Measurements from ENCODE around the gene PFN4. TPM values are rescaled to one million over a fixed set of nuclear protein-coding genes. Genes with fewer than 3 reads are reported as not detected.
A peak's percentile ranks its signal among the peaks of the same experiment; 100 is the strongest.
"Not testable (repeated sequence)": the region's sequence is repeated elsewhere in the genome, so short reads cannot be mapped to it uniquely, and the experiment has no call there.

The PFN4 gene
- total RNA-seq, result under 1 TPM; 0.29 to 0.72 TPM

- H3K36me3 Mint-ChIP-seq (ENCODE audit: insufficient read depth in 2 of 2), result no peaks in the 10 kb centered on the region
These were observed at the start of gene PFN4, which contains the start of gene FAM228B for GRCh38 chr2:24123195-24123921. PFN4 (minus strand) TSS chr2:24123334; CDS start chr2:24122535, 799 bp downstream. FAM228B (plus strand) TSS chr2:24123469; CDS start chr2:24124362, 893 bp downstream.

GRCh38 chr2:24169023-24169422, 45.9 kb upstream of the PFN4 start:
- ATAC-seq (replicated peaks in 1 of 2) (no peak), DNase-seq (no peak)
- H3K9me3 Mint-ChIP-seq, result no peaks in the 10 kb centered on the region
- H3K27me3 Mint-ChIP-seq (ENCODE audit: low read depth), result no peaks in the 10 kb centered on the region
- H3K4me1 Mint-ChIP-seq (ENCODE audit: low read depth), result no peaks in the 10 kb centered on the region
- H3K36me3 Mint-ChIP-seq (ENCODE audit: insufficient read depth in 2 of 2), result peaks cover 0 to 1% of the 10 kb centered on the region in 2 donors
- H3K4me3 Mint-ChIP-seq, result no peak overlapping the region
- H3K27ac Mint-ChIP-seq, result no peak overlapping the region

More at GRCh38 chr2:24123195-24123921, at the start of gene PFN4, which contains the start of gene FAM228B:
- Mint-ChIP-seq H3K4me3 (peak within 1 kb of the TSS; percentile 88 to 92), H3K4me1 (ENCODE audit: low read depth) (peaks cover 13% of the 10 kb centered on the region), H3K27ac (peak within 1 kb of the TSS; percentile 95), H3K9me3 (no peaks in the 10 kb centered on the region), H3K27me3 (ENCODE audit: low read depth) (no peaks in the 10 kb centered on the region)
- DNase-seq, result peak; percentile 85 to 86
- peak; percentile 95 to 96 for ATAC-seq (replicated peaks in 1 of 2)

- Mint-ChIP-seq H3K36me3 (ENCODE audit: insufficient read depth in 2 of 2) (no peaks in the 10 kb centered on the region), H3K4me1 (ENCODE audit: low read depth) (no peaks in the 10 kb centered on the region), H3K27me3 (ENCODE audit: low read depth) (no peaks in the 10 kb centered on the region), H3K27ac (no peak overlapping the region), H3K9me3 (peaks cover 0 to 2% of the 10 kb centered on the region in 2 donors), H3K4me3 (no peak overlapping the region)
- peak; percentile 77 to 86 for ATAC-seq (replicated peaks in 1 of 2)
- peak; percentile 64 to 67 for DNase-seq
These were observed 41.4 kb upstream of the PFN4 start for GRCh38 chr2:24164416-24164973.

GRCh38 chr2:24163601-24164000, 40.5 kb upstream of the PFN4 start:
- DNase-seq, result no peak
- no peaks in the 10 kb centered on the region for H3K27me3 Mint-ChIP-seq (ENCODE audit: low read depth)
- no peak for ATAC-seq (replicated peaks in 1 of 2)
- no peak overlapping the region for H3K27ac Mint-ChIP-seq
- peaks cover 0 to 2% of the 10 kb centered on the region in 2 donors for H3K9me3 Mint-ChIP-seq
- no peak overlapping the region for H3K4me3 Mint-ChIP-seq
- H3K4me1 Mint-ChIP-seq (ENCODE audit: low read depth), result no peaks in the 10 kb centered on the region
- H3K36me3 Mint-ChIP-seq (ENCODE audit: insufficient read depth in 2 of 2), result no peaks in the 10 kb centered on the region

GRCh38 chr2:24163186-24163585, 40.1 kb upstream of the PFN4 start:
- ATAC-seq (replicated peaks in 1 of 2) (no peak), DNase-seq (no peak)
- no peak overlapping the region for H3K4me3 Mint-ChIP-seq
- H3K9me3 Mint-ChIP-seq, result peaks cover 0 to 2% of the 10 kb centered on the region in 2 donors
- no peaks in the 10 kb centered on the region for H3K27me3 Mint-ChIP-seq (ENCODE audit: low read depth)
- H3K27ac Mint-ChIP-seq, result no peak overlapping the region
- H3K36me3 Mint-ChIP-seq (ENCODE audit: insufficient read depth in 2 of 2), result no peaks in the 10 kb centered on the region
- H3K4me1 Mint-ChIP-seq (ENCODE audit: low read depth), result no peaks in the 10 kb centered on the region

- ATAC-seq (replicated peaks in 1 of 2), result no peak
- H3K36me3 Mint-ChIP-seq (ENCODE audit: insufficient read depth in 2 of 2), result no peaks in the 10 kb centered on the region
- no peak overlapping the region for H3K27ac Mint-ChIP-seq
- no peaks in the 10 kb centered on the region for H3K27me3 Mint-ChIP-seq (ENCODE audit: low read depth)
- no peak overlapping the region for H3K4me3 Mint-ChIP-seq
- no peak for DNase-seq
- H3K9me3 Mint-ChIP-seq, result peaks cover 0 to 2% of the 10 kb centered on the region in 2 donors
- no peaks in the 10 kb centered on the region for H3K4me1 Mint-ChIP-seq (ENCODE audit: low read depth)
These were observed 39.4 kb upstream of the PFN4 start for GRCh38 chr2:24162494-24162893.

GRCh38 chr2:24160761-24161160, 37.6 kb upstream of the PFN4 start:
- Mint-ChIP-seq H3K4me3 (no peak overlapping the region), H3K36me3 (ENCODE audit: insufficient read depth in 2 of 2) (no peaks in the 10 kb centered on the region), H3K4me1 (ENCODE audit: low read depth) (no peaks in the 10 kb centered on the region), H3K27me3 (ENCODE audit: low read depth) (no peaks in the 10 kb centered on the region), H3K9me3 (peaks cover 0 to 2% of the 10 kb centered on the region in 2 donors), H3K27ac (no peak overlapping the region)
- ATAC-seq (replicated peaks in 1 of 2) (no peak), DNase-seq (no peak)

GRCh38 chr2:24159708-24160107, 36.6 kb upstream of the PFN4 start:
- H3K27ac Mint-ChIP-seq, result peak overlapping the region; percentile 66
- H3K4me3 Mint-ChIP-seq, result no peak overlapping the region
- DNase-seq (no peak), ATAC-seq (replicated peaks in 1 of 2) (no peak)
- H3K36me3 Mint-ChIP-seq (ENCODE audit: insufficient read depth in 2 of 2), result no peaks in the 10 kb centered on the region
- H3K27me3 Mint-ChIP-seq (ENCODE audit: low read depth), result no peaks in the 10 kb centered on the region
- peaks cover 0 to 2% of the 10 kb centered on the region in 2 donors for H3K9me3 Mint-ChIP-seq
- H3K4me1 Mint-ChIP-seq (ENCODE audit: low read depth), result no peaks in the 10 kb centered on the region

- Mint-ChIP-seq H3K36me3 (ENCODE audit: insufficient read depth in 2 of 2) (no peaks in the 10 kb centered on the region), H3K9me3 (peaks cover 0 to 2% of the 10 kb centered on the region in 2 donors), H3K27me3 (ENCODE audit: low read depth) (no peaks in the 10 kb centered on the region), H3K4me1 (ENCODE audit: low read depth) (no peaks in the 10 kb centered on the region), H3K4me3 (no peak overlapping the region), H3K27ac (no peak overlapping the region)
- ATAC-seq (replicated peaks in 1 of 2) (no peak), DNase-seq (no peak)
These were observed 35.0 kb upstream of the PFN4 start for GRCh38 chr2:24158131-24158530.

GRCh38 chr2:24153478-24153877, 30.3 kb upstream of the PFN4 start:
- H3K4me3 Mint-ChIP-seq, result no peak overlapping the region
- no peaks in the 10 kb centered on the region for H3K27me3 Mint-ChIP-seq (ENCODE audit: low read depth)
- no peaks in the 10 kb centered on the region for H3K4me1 Mint-ChIP-seq (ENCODE audit: low read depth)
- no peak overlapping the region for H3K27ac Mint-ChIP-seq
- no peak for DNase-seq
- peaks cover 6% of the 10 kb centered on the region in 2 donors for H3K9me3 Mint-ChIP-seq
- ATAC-seq (replicated peaks in 1 of 2), result no peak
- H3K36me3 Mint-ChIP-seq (ENCODE audit: insufficient read depth in 2 of 2), result peaks cover 0 to 5% of the 10 kb centered on the region in 2 donors

- no peak for DNase-seq
- ATAC-seq (replicated peaks in 1 of 2), result no peak
- peaks cover 8 to 10% of the 10 kb centered on the region in 2 donors for H3K9me3 Mint-ChIP-seq
- H3K27ac Mint-ChIP-seq, result no peak overlapping the region
- H3K36me3 Mint-ChIP-seq (ENCODE audit: insufficient read depth in 2 of 2), result peaks cover 4 to 9% of the 10 kb centered on the region in 2 donors
- no peak overlapping the region for H3K4me3 Mint-ChIP-seq
- no peaks in the 10 kb centered on the region for H3K4me1 Mint-ChIP-seq (ENCODE audit: low read depth)
- H3K27me3 Mint-ChIP-seq (ENCODE audit: low read depth), result no peaks in the 10 kb centered on the region
These were observed 29.5 kb upstream of the PFN4 start for GRCh38 chr2:24152413-24153197.

- ATAC-seq (replicated peaks in 1 of 2) (no peak), DNase-seq (no peak)
- no peak overlapping the region for H3K4me3 Mint-ChIP-seq
- no peaks in the 10 kb centered on the region for H3K4me1 Mint-ChIP-seq (ENCODE audit: low read depth)
- peaks cover 11 to 15% of the 10 kb centered on the region in 2 donors for H3K9me3 Mint-ChIP-seq
- H3K36me3 Mint-ChIP-seq (ENCODE audit: insufficient read depth in 2 of 2), result peaks cover 11 to 12% of the 10 kb centered on the region in 2 donors
- H3K27ac Mint-ChIP-seq, result no peak overlapping the region
- no peaks in the 10 kb centered on the region for H3K27me3 Mint-ChIP-seq (ENCODE audit: low read depth)
These were observed 24.2 kb upstream of the PFN4 start for GRCh38 chr2:24147364-24147763.

GRCh38 chr2:24140305-24140704, 17.2 kb upstream of the PFN4 start:
- not testable (repeated sequence) for H3K36me3 Mint-ChIP-seq (ENCODE audit: insufficient read depth in 2 of 2); H3K4me3 Mint-ChIP-seq; H3K4me1 Mint-ChIP-seq (ENCODE audit: low read depth); DNase-seq; H3K27me3 Mint-ChIP-seq (ENCODE audit: low read depth); ATAC-seq (replicated peaks in 1 of 2); H3K9me3 Mint-ChIP-seq; H3K27ac Mint-ChIP-seq

All from activated T-cell treated with anti-CD3 and anti-CD28 coated beads, Interleukin-2, amount 50 U/mL, for 72 hours (primary cell).